HG02884 (cell line): ENCODE results near the gene YARS1.

Experiments
- ATAC-seq: cut with Tn5 transposase; IDR thresholded peaks from one replicate; pipeline ENCODE4 v1.9.1; 2021; ENCODE audit warnings: mild to moderate bottlenecking, moderate library complexity; ENCODE audit not compliant: unreplicated experiment

The YARS1 gene

DNA sequence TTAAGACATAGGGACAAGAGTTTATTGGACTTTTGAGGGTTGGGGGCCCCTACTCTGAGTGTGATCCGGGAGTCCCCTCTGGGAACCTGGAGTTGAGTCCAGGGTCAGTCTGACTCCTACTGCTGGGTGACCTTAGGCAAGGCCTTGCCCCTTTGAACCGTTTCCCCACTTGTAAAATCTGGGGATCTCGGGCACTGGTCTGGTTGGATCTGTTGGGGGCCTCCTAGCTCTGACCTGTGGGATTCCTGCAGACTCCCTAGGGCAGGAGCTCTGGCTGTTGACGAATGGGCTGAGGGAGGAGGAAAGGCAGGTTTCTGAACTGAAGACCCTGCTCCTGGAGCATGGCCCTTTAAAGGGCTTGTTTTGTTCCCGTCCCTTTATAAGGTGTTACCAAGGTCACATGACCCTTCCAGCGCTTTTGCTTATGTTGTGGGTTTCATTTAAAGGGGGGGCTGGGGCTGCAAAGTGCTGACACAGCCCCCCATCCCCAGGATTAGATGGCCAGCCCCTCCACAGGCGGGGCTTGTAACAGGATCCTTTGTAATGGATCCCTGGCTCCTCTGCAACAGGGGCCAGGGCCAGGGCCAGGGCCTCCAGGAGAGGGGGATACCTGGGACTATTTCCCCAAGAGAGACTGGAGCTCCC, 50.7 kb downstream of the YARS1 start:
- ATAC-seq = no peak

GRCh38 chr1:32765570-32766327, 51.4 kb downstream of the YARS1 start:
- ATAC-seq = no peak

GRCh38 chr1:32764826-32765569, 52.2 kb downstream of the YARS1 start:
- ATAC-seq = no peak

- ATAC-seq = no peak
Measured at GRCh38 chr1:32763221-32763620, 53.9 kb downstream of the YARS1 start.

DNA sequence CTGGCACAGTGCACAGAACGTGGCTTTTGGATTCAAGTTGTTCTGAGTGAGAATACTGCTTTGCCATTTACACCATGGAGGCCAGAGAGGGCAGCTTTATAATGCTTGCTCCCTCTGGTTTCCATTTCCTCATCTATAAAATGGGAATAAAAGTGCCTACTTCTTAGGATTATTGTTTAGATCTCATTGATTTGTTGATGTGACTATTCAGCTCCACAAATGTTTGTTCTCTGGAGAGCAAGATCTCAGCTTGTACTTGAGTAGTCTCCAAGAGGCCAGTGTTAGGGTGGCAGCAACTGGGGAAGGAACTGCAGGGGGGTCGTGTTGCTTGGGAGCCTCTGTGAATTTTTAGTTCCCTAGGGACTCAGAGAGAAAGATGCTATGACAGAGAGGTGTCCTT, 55.2 kb downstream of the YARS1 start:
- no peak for ATAC-seq

GRCh38 chr1:32761253-32761877, 55.8 kb downstream of the YARS1 start:
- no peak for ATAC-seq

DNA sequence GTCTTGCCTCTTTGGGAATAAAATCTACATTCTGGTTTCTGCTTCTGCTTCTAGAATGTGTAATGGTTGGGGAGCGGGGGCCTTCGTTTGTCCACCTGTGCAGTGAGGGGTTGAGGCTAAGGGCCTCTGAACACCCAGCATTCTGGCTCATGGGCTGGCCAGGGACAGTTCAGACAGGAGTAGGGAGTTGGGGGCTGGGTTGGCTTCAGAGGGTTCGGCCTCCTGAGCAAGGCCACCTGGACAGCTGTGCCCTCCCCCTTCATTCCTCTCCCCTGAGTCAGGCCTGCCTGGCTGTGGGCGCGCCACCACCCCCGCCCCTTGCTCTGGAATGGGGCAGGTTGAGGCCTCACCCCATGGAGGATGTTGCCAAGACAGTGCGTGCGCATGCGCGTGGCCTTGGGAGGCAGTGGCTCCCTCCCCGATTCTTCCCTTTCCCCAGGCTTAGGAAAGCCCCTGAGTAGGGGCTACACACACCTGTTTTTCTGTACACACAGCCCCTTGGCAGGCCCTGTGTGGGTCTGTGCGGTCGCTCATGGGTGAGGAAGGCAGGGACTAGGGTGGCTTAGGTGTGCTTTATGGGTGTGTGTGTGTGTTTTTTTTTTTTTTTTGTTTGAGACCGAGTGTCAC, 57.0 kb downstream of the YARS1 start:
- ATAC-seq = no peak

DNA sequence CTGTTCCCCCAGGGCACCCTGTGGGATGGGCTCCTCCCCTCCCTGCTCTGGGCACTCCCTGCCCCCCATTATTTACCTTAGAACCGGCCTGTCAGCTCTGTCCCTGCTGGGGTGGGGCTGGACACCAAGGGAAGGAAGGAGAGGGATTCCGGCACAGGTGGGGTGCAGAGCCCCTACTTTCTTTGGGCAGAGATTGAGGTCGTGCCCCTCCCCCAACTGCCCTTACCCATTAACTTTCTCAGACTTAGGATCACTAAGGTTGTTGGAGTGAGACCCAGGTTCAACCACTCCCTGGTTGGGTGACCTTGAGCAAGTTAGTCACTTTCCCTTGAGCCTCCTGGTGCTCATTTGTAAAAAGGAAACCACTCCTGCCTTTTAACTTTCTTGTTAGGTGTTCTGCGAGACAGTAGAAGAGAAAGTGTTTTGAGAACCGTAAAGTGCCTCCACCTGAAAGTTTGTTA, 57.6 kb downstream of the YARS1 start:
- ATAC-seq = no peak

- no peak for ATAC-seq
Measured at GRCh38 chr1:32758795-32759430, 58.2 kb downstream of the YARS1 start.

- ATAC-seq = no peak
Measured at GRCh38 chr1:32758177-32758794, 58.9 kb downstream of the YARS1 start.

DNA sequence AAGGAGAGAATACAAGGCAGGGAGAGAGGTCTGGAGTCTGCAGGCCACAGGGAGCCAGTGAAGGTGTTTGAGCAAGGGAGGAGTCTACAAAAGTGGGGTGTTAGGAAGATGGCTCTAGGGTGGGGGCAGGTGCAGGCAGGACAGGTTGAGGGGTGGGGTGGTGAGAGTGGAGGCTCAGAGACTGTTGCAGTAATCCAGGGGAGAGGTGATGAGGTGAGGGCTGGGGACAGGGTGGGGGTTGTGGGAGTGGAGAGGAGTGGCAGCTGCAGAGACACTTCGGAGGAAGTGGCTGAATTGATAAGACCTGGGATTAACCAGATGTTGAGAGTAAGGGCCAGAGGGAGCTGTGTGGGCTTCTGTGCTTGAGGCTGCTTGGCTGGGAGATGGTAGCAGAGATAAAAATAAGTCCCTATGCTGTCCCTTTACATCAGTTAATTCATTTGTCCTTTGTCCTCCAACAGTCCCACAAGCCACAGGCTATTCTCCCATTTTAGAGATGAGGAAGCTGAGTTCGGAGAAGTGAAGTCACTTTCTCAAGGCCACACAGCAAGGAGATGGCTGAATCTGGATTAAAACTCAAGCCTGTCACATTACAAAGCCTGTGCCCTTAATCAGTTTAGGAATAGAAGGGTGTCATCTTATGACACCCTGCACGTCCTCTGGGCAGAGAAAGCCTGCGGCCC, 59.8 kb downstream of the YARS1 start:
- no peak for ATAC-seq

- no peak for ATAC-seq
Measured at GRCh38 chr1:32755810-32756159, 61.4 kb downstream of the YARS1 start.

DNA sequence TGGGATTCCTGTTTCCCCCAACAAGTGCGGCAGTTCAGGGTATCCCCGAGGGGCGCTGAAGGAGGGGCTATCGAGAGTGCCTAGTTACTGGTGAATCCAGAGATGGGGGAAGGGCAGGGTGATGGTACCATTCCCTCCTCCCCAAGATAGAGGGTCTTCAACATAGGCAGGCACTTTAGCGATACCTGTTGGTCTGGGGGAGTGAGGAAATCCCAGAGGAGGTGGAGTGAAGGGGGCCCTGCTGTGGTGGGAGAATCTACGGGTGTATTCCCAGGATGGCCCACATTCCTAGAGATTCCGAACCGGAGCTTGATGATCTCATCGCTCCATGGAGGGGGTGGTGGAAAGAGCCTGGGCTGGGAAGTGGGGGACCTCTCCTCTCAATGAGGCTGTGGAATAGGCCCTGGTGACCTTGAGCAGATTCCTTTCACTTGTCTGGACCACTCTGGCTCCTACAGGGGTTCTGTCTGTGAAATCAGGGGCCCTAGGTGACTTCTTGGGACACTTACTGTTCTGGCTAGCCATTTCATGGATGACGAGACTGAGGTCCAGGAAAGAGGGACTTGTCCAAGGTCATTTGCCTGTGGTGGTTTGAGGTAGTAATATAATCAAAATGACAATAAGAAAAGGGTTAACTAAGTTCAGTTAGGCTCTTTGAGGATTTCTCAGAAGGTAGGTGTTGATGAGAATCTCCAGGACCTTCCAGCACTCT, 61.9 kb downstream of the YARS1 start:
- ATAC-seq = no peak

- no peak for ATAC-seq
Measured at GRCh38 chr1:32754317-32755097, 62.7 kb downstream of the YARS1 start.

DNA sequence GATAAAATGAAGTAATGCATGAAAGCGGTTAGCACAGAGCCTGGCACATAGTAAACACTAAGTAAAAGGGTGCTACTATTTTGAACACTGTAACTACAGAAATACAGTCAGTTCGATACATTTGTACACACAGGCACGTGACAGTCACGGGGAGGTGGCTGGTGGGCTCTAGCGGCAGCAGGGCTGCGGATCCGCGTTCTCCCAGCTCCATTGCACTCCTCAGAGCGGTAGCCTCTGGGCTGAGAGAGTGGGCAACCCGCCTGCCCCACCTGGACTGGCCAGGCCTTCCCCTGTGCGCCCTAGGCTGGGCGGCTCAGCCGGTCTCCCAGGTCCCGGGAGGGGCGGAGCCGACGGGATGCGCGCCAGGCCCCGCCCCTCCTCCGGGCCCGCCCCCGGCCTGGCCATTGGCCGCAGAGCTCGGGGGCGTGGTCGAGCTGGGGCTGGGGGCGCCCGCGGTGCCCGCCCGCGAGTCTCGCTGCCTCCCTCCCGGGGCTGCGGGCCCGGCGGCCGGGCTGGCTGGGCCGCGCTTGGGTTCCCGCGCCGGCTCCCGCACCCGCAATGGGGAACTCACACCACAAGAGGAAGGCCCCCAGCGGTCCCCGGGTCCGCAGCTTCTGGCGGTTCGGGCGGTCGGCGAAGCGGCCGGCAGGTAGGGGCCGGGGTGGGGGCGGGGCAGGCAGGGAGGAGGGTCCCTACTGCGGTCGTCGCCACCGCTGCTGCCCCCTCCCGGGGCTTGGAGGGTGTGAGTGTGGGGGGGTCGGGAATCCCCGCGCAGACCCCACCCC, 63.4 kb downstream of the YARS1 start:
- no peak for ATAC-seq

DNA sequence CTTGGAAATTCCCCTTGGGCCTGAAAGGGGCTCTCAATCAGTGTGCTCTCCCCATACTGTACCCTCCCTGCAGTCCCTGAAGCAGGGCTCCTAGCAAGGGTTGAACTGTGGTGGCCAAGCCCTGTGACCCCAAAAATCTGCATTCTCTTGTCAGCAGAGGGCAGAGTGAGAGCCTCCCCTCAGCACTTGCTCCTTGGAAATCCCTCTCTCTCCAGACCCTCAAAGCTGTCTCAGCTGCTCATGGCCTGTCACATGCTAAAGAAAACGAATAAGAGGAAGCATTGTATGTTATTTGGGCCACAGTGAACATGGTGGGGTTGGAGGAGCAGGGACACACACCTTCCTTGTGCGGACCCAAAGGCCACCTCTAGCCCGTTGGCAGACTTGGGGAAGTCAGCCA, 67.4 kb downstream of the YARS1 start:
- no peak for ATAC-seq

DNA sequence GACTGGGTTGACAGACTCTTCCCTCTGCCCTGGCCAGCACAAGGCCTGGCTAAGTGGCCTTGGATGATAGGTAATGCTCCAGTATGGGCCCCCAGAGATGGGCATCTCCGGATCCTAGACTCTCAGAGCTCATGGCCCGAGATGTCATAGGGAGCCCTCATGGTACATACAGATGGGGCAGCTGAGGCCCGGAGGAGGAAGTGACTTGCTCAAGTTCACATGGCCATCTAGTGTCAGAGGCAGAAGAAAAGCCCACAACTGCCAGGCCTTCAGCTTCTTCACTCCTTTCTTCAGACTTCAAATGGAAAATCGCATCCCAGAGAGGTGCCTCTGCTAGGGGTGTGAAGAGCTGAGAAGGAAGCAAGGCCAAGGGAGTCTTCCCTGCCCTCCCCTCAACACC, 67.8 kb downstream of the YARS1 start:
- no peak for ATAC-seq
